ENCODE measurements around the gene IKZF4. TPM values are rescaled to one million over a fixed set of nuclear protein-coding genes. Genes with fewer than 3 reads are reported as not detected.
"Not testable (repeated sequence)": the region's sequence is repeated elsewhere in the genome, so short reads cannot be mapped to it uniquely, and the experiment has no call there.

IKZF4 gene
- total RNA-seq, 2 donors from 2014 or later: 4.5 to 7.6 TPM

DNA sequence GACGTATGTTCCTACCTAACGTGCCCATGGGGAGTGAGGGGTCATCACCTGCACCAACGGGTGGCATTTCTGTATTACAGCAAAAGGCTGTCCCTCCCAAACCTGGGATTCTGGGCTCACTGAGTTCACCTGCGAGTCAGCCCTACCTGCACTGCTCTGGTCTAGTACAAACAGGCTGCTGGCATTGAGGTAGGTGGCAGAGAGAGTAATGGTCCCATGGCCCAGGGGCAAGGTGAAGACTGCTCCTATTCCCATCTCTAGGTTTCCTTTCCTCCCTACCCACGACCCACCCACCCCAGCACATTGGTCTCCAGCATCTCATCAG, 23.3 kb upstream of the IKZF4 start:
- no peaks in the 10 kb centered on the region for H3K9me3 ChIP-seq
- peak overlapping the region; percentile 77 for H3K4me3 ChIP-seq
- H3K4me1 ChIP-seq (ENCODE audit: control insufficient read depth in 1 of 2, low read depth in 2 of 2): peaks cover 0 to 11% of the 10 kb centered on the region in 2 donors
- DNase-seq (ENCODE audit: low spot score): no peak
- TF ChIP-seq, protein P1, sequence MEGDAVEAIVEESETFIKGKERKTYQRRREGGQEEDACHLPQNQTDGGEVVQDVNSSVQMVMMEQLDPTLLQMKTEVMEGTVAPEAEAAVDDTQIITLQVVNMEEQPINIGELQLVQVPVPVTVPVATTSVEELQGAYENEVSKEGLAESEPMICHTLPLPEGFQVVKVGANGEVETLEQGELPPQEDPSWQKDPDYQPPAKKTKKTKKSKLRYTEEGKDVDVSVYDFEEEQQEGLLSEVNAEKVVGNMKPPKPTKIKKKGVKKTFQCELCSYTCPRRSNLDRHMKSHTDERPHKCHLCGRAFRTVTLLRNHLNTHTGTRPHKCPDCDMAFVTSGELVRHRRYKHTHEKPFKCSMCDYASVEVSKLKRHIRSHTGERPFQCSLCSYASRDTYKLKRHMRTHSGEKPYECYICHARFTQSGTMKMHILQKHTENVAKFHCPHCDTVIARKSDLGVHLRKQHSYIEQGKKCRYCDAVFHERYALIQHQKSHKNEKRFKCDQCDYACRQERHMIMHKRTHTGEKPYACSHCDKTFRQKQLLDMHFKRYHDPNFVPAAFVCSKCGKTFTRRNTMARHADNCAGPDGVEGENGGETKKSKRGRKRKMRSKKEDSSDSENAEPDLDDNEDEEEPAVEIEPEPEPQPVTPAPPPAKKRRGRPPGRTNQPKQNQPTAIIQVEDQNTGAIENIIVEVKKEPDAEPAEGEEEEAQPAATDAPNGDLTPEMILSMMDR (IDR thresholded peaks at IDR 0.05): no peak
- no peak for ATAC-seq (ENCODE audit: insufficient number of reproducible peaks, low FRiP score, low read depth)
- H3K27me3 ChIP-seq (replicated peaks; ENCODE audit: insufficient read depth): no peaks in the 10 kb centered on the region
- peaks cover 15% of the 10 kb centered on the region for H3K36me3 ChIP-seq
- H3K27ac ChIP-seq: peak overlapping the region; percentile 62 to 74

DNA sequence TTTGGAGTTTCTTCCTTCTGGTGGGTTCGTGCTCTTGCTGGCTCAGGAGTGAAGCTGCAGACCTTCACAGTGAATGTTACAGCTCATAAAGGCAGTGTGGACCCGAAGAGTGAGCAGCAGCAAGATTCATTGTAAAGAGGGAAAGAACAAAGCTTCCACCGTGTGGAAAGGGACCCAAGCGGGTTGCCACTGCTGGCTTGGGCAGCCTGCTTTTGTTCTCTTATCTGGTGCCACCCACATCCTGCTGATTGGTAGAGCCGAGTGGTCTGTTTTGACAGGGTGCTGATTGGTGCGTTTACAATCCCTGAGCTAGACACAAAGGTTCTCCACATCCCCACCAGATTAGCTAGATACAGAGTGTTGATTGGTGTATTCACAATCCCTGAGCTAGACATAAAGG, 21.3 kb upstream of the IKZF4 start:
- H3K9me3 ChIP-seq; H3K4me3 ChIP-seq; H3K27me3 ChIP-seq (replicated peaks; ENCODE audit: insufficient read depth); H3K36me3 ChIP-seq; DNase-seq (ENCODE audit: low spot score); ATAC-seq (ENCODE audit: insufficient number of reproducible peaks, low FRiP score, low read depth); H3K27ac ChIP-seq: not testable (repeated sequence)
- H3K4me1 ChIP-seq (ENCODE audit: control insufficient read depth in 1 of 2, low read depth in 2 of 2): peaks cover 0 to 11% of the 10 kb centered on the region in 2 donors

DNA sequence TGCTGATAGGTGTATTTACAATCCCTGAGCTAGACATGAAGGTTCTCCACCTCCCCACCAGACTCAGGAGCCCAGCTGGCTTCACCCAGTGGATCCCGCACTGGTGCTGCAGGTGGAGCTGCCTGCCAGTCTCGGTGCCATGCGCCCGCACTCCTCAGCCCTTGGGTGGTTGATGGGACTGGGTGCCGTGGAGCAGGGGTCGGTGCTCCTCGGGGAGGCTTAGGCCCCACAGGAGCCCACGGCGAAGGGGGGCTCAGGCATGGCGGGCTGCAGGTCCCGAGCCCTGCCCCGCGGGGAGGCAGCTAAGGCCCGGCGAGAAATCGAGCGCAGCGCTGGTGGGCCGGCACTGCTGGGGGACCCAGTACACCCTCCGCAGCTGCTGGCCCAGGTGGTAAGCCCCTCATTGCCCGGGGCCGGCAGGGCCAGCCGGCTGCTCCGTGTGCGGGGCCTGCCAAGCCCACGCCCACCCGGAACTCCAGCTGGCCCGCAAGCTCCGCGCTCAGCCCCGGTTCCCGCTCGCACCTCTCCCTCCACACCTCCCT, 20.8 kb upstream of the IKZF4 start:
- ATAC-seq (ENCODE audit: insufficient number of reproducible peaks, low FRiP score, low read depth); H3K27ac ChIP-seq; H3K27me3 ChIP-seq (replicated peaks; ENCODE audit: insufficient read depth); H3K4me3 ChIP-seq; H3K36me3 ChIP-seq; H3K9me3 ChIP-seq; DNase-seq (ENCODE audit: low spot score): not testable (repeated sequence)
- peaks cover 0 to 11% of the 10 kb centered on the region in 2 donors for H3K4me1 ChIP-seq (ENCODE audit: control insufficient read depth in 1 of 2, low read depth in 2 of 2)

DNA sequence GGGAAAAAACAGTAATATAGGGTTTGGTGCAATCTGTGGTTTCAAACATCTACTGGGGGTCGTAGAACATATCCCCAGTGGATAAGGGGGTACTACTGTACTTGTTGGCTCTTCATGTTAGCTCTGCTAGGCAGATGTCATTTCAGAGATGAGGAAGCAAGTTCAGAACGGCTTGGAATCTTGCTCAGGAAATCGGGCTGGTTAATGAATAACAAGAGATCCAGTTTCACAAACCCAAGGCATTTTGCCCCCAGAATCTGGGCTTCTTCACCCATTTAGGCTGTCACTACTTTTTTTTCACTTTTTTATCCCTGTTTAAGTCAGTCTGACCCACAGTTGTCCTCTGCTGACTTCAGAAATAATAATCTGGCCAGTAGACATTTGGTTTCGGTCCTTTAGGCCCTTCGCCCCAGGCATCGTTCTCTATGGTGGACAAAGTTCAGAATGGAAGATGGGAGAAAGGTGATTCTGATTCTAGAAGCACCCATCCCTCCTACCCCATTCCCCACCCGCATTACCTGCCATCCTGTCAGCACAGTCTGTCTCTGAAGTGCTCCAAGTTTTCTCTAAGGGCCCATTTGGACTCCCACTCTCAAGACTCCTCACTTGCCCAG, 19.2 kb upstream of the IKZF4 start:
- H3K36me3 ChIP-seq: peaks cover 8% of the 10 kb centered on the region
- DNase-seq (ENCODE audit: low spot score): no peak
- H3K4me3 ChIP-seq: no peak overlapping the region
- H3K27ac ChIP-seq: no peak overlapping the region
- peaks cover 0 to 11% of the 10 kb centered on the region in 2 donors for H3K4me1 ChIP-seq (ENCODE audit: control insufficient read depth in 1 of 2, low read depth in 2 of 2)
- no peaks in the 10 kb centered on the region for H3K27me3 ChIP-seq (replicated peaks; ENCODE audit: insufficient read depth)
- TF ChIP-seq, protein P1 (IDR thresholded peaks at IDR 0.05): no peak
- no peak for ATAC-seq (ENCODE audit: insufficient number of reproducible peaks, low FRiP score, low read depth)
- H3K9me3 ChIP-seq: no peaks in the 10 kb centered on the region

DNA sequence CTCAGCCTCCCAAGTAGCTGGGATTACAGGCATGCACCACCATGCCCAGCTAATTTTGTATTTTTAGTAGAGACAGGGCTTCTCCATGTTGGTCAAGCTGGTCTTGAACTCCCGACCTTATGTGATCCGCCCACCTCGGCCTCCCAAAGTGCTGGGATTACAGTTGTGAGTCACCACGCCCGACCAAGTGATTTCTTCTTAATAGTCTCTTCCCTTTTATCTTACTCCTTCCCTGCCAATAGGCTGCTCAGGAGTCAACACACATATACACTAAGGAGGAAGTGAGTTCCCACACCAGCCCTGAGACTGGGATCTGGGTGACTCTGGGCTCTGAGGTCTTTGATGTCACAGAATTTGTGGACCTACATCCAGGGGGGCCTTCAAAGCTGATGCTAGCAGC, 17.5 kb upstream of the IKZF4 start:
- not testable (repeated sequence) for H3K36me3 ChIP-seq; H3K27ac ChIP-seq; H3K9me3 ChIP-seq; H3K4me3 ChIP-seq; H3K4me1 ChIP-seq (ENCODE audit: control insufficient read depth in 1 of 2, low read depth in 2 of 2); H3K27me3 ChIP-seq (replicated peaks; ENCODE audit: insufficient read depth); ATAC-seq (ENCODE audit: insufficient number of reproducible peaks, low FRiP score, low read depth); DNase-seq (ENCODE audit: low spot score)

GRCh38 chr12:56004211-56004610, 16.6 kb upstream of the IKZF4 start:
- Histone ChIP-seq H3K27ac (no peak overlapping the region), H3K4me3 (no peak overlapping the region), H3K4me1 (ENCODE audit: control insufficient read depth in 1 of 2, low read depth in 2 of 2) (peaks cover 0 to 8% of the 10 kb centered on the region in 2 donors), H3K36me3 (peaks cover 8% of the 10 kb centered on the region), H3K27me3 (replicated peaks; ENCODE audit: insufficient read depth) (no peaks in the 10 kb centered on the region), H3K9me3 (no peaks in the 10 kb centered on the region)
- no peak for DNase-seq (ENCODE audit: low spot score)
- no peak for ATAC-seq (ENCODE audit: insufficient number of reproducible peaks, low FRiP score, low read depth)
- TF ChIP-seq, protein P1 (IDR thresholded peaks at IDR 0.05): no peak

All from thoracic aorta (tissue), 2 donors.